Measurements from ENCODE around the gene FBXO9.
"Not testable (repeated sequence)": the region's sequence is repeated elsewhere in the genome, so short reads cannot be mapped to it uniquely, and the experiment has no call there.

The FBXO9 gene

GRCh38 chr6:53048431-53049195 is 16.6 kb upstream of the FBXO9 start:
- no peak for DNase-seq

- DNase-seq: no peak
Measured at GRCh38 chr6:53049415-53049814, 15.8 kb upstream of the FBXO9 start.

GRCh38 chr6:53052152-53052551 is 13.1 kb upstream of the FBXO9 start:
- DNase-seq: not testable (repeated sequence)

DNA sequence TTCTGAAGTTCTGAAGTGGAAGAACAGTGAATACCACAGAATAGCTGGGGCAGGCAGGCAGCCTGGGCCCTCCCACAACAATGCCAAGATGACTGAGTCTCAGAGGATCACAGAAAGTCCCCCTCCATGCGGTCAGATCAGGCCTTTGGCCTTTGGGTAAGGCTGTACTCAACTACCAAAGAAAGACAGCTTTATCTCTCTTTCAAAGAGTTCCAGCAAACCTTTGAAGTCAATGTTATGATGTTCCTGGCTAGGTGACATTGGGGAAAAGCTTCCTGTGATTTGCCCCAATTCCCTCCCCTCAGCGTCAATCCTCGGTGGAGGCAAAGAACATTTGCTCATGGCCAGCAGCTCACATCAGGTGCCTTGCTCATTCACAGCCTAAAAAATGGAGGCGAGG is 10.7 kb upstream of the FBXO9 start:
- DNase-seq: no peak

- DNase-seq: no peak
Measured at GRCh38 chr6:53055873-53056272, 9.3 kb upstream of the FBXO9 start.

GRCh38 chr6:53056273-53056672 is 8.9 kb upstream of the FBXO9 start:
- no peak for DNase-seq

DNA sequence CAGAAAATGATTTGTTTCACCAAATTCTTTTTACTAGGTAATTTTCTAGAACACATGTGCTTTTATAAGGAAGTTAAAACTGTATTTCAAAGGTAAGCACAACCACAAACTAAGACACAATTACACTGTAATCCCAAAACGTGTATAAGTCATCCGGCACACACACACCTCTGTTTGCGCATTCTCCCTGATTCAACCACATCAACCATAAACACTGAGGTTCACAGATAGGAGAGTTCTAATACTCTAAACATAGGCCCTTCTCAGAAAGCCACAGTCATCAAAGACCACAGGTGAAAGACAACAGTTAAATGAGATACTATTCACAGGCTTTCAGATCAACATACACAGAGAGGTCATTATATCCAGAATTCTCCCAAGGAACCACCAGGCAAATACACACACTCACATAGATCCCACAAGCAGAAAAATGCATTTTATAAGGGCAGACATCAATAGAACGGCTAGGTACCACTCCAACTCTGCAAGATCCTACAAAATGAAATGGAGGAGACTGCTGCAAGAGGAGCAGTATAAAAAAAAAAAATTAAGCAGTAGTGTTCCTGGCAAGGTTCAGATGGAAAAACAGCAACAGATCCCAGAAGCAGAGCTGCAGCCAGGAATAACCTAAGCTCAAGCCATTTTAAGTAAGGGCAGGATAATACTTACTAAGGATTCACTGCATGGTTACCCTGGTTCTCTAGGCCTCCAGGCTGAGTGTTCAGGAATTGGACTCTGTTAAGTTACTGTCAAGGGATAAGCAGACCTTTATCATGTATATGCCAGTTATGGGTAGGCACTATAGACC is 6.6 kb upstream of the FBXO9 start:
- no peak for DNase-seq

DNA sequence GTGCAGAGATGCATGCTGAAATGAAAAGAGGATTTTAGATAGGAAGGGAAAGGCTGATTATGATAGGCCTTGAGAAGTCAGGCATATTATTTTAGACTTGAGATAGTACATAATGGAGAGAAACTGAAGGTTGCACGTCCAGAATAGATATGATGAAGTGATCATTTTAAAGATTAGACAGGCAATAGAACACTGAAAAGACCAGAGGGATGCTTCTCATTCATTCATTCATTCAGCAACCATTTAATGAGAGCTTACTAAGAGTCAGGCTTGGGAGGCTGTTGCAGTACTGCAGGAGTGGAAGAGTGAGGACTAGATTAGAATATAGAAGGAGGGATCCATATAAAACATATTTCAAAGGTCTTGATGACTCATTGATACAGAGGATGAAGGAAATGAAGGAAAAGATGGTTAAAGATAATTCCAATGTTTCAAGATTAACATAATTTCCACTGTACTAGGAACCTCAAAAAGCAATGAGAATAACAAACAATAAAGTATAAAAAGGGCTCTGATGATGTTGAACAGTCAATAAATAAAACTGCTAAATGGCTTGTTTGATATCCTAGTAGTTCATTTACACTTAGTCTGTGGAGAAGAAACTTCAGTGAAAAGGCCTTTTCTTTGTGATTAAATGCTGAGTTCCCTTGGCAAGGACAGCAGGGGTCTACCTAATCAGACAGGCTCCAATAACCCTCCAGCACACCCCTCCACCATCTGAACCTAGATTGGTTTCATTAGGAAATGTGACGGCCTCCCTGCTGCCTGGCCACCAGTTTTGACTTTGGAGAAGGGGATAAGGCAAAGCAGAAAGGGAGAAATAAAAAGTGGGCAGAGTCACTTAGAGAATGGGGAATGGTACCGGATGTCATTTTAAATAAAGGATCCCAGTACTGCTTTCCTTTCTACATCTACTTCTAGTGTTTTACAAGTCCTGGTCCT is 5.3 kb upstream of the FBXO9 start:
- no peak for DNase-seq

GRCh38 chr6:53062169-53062539 is 3.0 kb upstream of the FBXO9 start:
- DNase-seq: no peak

- DNase-seq: not testable (repeated sequence)
Measured at GRCh38 chr6:53064255-53064654, 949 bp upstream of the FBXO9 start.

DNA sequence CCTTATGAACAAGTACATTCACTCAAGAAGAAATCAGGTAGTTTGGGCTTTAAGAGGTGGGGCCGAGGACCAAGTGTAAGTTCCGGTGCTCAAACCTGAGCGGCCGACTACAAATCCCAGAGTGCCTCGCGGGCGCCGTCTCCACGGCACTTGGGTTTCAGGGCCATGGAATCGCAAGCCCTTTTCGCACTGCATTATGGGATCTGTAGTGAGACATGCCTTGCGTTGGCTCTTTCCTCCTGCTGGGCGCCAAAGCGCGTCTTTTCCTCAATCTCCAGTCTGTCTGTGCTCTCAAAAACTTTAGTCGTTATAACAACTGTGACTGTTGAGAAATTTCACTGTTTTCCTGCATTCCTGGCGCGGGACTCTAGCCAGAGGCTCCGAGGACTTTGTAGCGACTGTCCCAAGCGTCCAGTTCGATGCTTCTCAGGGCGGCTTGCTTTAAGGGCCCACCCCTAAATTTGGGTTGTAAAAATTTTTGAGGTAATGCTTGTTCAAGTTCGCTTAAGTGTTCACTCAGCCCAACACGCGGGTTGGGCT is 408 bp upstream of the FBXO9 start:
- peak; percentile 98 for DNase-seq

DNA sequence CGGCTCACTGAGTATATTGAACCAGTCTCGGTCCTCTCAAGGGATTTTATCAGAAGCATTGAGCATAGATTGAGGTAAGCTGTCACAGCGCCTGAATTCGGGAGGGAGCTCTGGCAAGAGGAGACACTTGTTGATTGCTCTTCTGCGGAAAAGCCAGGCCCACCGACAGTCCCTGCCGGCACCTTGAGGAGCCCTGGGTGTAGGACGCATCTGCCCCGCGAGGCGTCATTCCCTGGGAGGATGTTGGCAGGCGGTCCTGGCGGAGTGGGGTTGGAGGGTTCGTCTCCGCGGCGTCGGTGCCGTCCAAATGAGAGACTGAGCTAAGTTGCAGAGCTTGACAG is 843 bp downstream of the FBXO9 start:
- DNase-seq: peak; percentile 76

DNA sequence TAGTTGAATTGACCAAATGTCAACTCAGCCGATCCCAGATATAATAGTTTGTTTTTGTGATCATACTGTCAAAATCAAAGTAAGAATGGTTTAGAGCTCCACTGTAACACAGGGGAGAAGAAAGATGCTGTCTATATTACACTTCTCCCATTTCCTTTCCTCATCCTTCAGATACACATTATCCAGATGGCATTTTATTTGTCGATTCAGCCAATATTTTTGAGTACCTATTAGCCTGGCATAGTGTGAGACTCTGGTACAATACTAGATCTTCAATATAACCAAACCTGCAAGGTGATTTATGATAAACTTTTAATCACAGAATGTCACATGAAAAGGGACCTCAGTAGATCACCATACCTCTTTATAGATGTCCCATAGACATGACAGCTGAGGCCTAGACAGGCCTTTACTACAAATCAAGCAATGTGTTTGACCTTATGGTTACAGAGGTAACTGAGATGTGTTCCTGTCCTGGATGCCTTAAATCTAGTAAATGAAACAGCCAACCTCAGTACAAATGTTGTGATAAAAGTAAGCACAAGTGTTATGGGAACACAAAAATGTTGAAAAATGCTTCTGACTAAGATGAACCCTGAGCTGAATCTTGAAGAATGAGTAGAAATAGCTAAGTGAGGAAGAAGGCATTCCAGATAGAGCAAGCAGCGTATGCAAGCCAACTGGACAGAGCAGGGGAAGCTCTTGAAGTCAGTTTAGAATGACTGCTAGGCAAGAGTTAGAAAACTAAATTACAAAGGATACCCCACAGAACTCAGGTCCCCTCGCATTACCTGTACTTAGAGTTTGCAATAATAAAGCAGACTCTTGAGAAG is 1.9 kb downstream of the FBXO9 start:
- no peak for DNase-seq

DNA sequence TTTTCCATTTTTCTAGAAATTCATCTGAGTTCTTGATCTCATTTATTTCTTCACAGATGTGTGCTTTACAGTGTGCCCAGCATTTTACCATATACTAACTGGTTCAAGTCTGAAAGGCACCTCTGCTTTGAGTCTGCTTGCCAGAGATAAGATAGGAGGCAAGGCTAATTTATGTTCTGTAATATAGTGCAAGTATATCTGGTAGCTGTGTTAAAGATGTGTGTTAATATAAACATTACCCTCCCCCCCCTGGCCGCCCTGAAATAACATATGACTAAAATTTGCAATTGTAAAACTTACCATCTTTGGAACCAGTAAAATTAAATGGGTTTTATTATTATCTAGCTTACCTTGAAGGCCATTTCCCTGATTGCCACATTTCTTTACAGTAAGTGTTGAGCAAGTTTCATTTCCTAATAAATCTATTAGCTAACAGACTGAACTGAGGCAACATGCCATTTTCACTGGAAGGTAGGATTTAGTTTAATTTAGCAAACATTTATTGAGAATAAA is 2.7 kb downstream of the FBXO9 start:
- DNase-seq: no peak

DNA sequence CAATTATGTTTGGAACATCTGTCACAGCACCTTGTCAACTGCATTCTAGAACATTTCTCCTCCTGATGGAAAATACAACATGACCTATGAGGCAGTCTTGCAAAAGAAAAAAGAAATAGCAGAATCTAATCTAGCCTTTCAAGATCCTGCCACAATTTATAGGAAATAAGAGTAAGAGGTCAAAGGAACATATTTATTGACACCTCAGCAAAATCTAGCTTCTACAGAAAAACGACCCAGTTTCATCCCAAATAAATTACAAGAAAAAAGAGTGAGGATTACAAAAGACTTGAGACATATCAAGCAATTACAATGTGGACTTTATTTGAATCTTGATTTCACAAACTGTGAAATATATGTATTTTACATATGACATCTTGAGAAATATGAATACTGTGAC is 4.2 kb downstream of the FBXO9 start:
- no peak for DNase-seq

GRCh38 chr6:53070806-53071205 is 5.6 kb downstream of the FBXO9 start:
- DNase-seq: no peak

DNA sequence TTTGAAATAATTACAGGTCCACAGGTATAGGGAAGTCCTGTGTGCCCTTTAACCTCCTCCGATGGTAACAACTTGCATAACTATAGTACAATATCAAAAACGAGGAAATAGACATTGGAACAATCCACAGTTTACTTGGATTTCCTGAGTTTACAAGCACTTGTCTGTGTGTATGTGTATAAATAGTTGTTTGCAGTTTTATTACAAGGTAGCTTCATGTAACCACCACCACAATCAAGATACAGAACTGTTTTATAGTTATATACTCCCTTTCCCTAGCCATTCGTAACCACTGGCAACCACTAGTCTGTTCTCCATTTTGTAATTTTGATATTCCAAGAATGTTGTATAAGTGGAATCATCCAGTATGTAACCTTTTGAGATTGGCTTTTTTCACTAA is 9.1 kb downstream of the FBXO9 start:
- no peak for DNase-seq

DNA sequence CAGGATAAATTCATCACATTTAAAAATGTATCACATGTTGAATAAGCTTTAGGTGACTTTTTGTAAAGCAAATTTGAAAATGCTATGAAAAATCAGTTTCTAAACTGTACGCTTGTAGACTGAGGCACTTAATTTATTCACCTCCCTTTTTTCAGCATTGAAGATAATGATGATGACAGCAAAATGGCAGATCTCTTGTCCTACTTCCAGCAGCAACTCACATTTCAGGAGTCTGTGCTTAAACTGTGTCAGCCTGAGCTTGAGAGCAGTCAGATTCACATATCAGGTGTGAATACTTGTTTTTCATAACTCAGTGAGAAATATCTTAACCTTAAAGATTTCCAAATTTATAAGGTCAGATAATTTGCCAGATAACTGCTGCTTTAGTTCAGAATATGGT is 15.6 kb downstream of the FBXO9 start:
- no peak for DNase-seq

- no peak for DNase-seq
Measured at GRCh38 chr6:53086302-53086701, 21.1 kb downstream of the FBXO9 start.

DNA sequence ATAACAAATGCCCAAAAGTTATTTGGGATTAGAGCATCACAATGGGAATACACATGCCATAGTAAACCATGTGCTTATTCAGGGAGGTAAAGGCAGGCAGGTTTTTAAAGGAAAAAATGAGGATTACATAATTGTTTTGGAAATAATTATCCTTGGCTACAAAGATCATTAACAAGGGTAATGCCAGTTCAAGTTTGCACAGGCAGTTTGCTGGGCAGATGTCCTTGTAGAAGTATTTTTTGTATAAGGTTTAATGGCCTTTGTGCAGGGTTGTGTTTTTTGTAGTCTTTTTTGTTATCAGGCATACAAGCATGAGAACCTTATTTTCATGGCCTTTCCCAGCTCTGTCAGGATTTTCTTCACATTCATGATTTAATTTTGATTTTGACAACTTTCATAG is 24.7 kb downstream of the FBXO9 start:
- no peak for DNase-seq

GRCh38 chr6:53090576-53090975 is 25.4 kb downstream of the FBXO9 start:
- DNase-seq: no peak

DNA sequence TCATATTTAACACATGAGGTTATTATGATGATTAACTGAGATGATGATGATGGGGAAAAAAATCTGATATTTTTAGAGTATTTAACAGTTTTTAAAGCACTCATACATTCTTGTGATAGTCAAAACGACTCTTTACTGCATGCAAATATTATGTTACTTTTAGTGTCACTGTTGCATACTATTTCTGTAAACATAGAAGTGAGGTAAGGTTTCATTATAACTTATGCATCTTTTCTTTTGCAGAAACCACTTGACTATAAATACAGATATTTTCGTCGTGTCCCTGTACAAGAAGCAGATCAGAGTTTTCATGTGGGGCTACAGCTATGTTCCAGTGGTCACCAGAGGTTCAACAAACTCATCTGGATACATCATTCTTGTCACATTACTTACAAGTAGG is 30.1 kb downstream of the FBXO9 start:
- no peak for DNase-seq

Data from retina (tissue), 1 donor.